Measurements from ENCODE around the gene RSPH4A. TPM values are rescaled to one million over a fixed set of nuclear protein-coding genes. Genes with fewer than 3 reads are reported as not detected.
"Not testable (repeated sequence)": the region's sequence is repeated elsewhere in the genome, so short reads cannot be mapped to it uniquely, and the experiment has no call there.

Gene RSPH4A
- total RNA-seq, 4 donors from 2014 or later = 0.51 to 15.9 (median 5.4) TPM

- no peak for DNase-seq
- TF ChIP-seq CTCF (IDR thresholded peaks at IDR 0.05) (no peak), POLR2A (IDR thresholded peaks at IDR 0.05) (no peak)
- Histone ChIP-seq H3K4me3 (no peak overlapping the region), H3K4me1 (no peaks in the 10 kb centered on the region), H3K27me3 (no peaks in the 10 kb centered on the region), H3K36me3 (no peaks in the 10 kb centered on the region), H3K9me3 (no peaks in the 10 kb centered on the region), H3K27ac (no peak overlapping the region)
- intact Hi-C loops (cut with DNase I; ENCODE audit: low total_unique reads) = no loop called here
These were observed 37.1 kb upstream of the RSPH4A start for GRCh38 chr6:116579143-116579542.

GRCh38 chr6:116580198-116580597, 36.1 kb upstream of the RSPH4A start:
- intact Hi-C loops (cut with DNase I; ENCODE audit: low total_unique reads) = no loop called here
- H3K27ac ChIP-seq = no peak overlapping the region
- no peaks in the 10 kb centered on the region for H3K36me3 ChIP-seq
- TF ChIP-seq CTCF (IDR thresholded peaks at IDR 0.05) (no peak), POLR2A (IDR thresholded peaks at IDR 0.05) (no peak)
- H3K4me1 ChIP-seq = no peaks in the 10 kb centered on the region
- H3K9me3 ChIP-seq = no peaks in the 10 kb centered on the region
- H3K4me3 ChIP-seq = no peak overlapping the region
- no peaks in the 10 kb centered on the region for H3K27me3 ChIP-seq
- DNase-seq = no peak

- TF ChIP-seq POLR2A (IDR thresholded peaks at IDR 0.05) (no peak), CTCF (IDR thresholded peaks at IDR 0.05) (no peak)
- H3K4me1 ChIP-seq = no peaks in the 10 kb centered on the region
- no peaks in the 10 kb centered on the region for H3K27me3 ChIP-seq
- H3K36me3 ChIP-seq = no peaks in the 10 kb centered on the region
- intact Hi-C loops (cut with DNase I; ENCODE audit: low total_unique reads) = no loop called here
- DNase-seq = no peak
- H3K9me3 ChIP-seq = no peaks in the 10 kb centered on the region
- no peak overlapping the region for H3K4me3 ChIP-seq
- no peak overlapping the region for H3K27ac ChIP-seq
These were observed 30.0 kb upstream of the RSPH4A start for GRCh38 chr6:116586276-116586675.

- H3K27me3 ChIP-seq = no peaks in the 10 kb centered on the region
- no peak for DNase-seq
- no peak overlapping the region for H3K4me3 ChIP-seq
- H3K27ac ChIP-seq = no peak overlapping the region
- H3K4me1 ChIP-seq = no peaks in the 10 kb centered on the region
- no peaks in the 10 kb centered on the region for H3K36me3 ChIP-seq
- TF ChIP-seq POLR2A (IDR thresholded peaks at IDR 0.05) = no peak
- TF ChIP-seq CTCF (IDR thresholded peaks at IDR 0.05) = no peak
- no peaks in the 10 kb centered on the region for H3K9me3 ChIP-seq
- intact Hi-C loops (cut with DNase I; ENCODE audit: low total_unique reads) = no loop called here
These were observed 29.5 kb upstream of the RSPH4A start for GRCh38 chr6:116586738-116587137.

- H3K27me3 ChIP-seq = no peaks in the 10 kb centered on the region
- TF ChIP-seq POLR2A (IDR thresholded peaks at IDR 0.05) = no peak
- no peaks in the 10 kb centered on the region for H3K9me3 ChIP-seq
- H3K27ac ChIP-seq = no peak overlapping the region
- no peak overlapping the region for H3K4me3 ChIP-seq
- H3K4me1 ChIP-seq = no peaks in the 10 kb centered on the region
- intact Hi-C loops (cut with DNase I; ENCODE audit: low total_unique reads) = no loop called here
- H3K36me3 ChIP-seq = no peaks in the 10 kb centered on the region
- no peak for DNase-seq
These were observed 21.0 kb upstream of the RSPH4A start for GRCh38 chr6:116595247-116595646.

GRCh38 chr6:116596815-116597214, 19.5 kb upstream of the RSPH4A start:
- DNase-seq = no peak
- no peaks in the 10 kb centered on the region for H3K9me3 ChIP-seq
- H3K36me3 ChIP-seq = no peaks in the 10 kb centered on the region
- TF ChIP-seq POLR2A (IDR thresholded peaks at IDR 0.05) = no peak
- no peak for TF ChIP-seq CTCF (IDR thresholded peaks at IDR 0.05)
- H3K27ac ChIP-seq = no peak overlapping the region
- H3K4me3 ChIP-seq = no peak overlapping the region
- no peaks in the 10 kb centered on the region for H3K27me3 ChIP-seq
- no peaks in the 10 kb centered on the region for H3K4me1 ChIP-seq
- intact Hi-C loops (cut with DNase I; ENCODE audit: low total_unique reads) = no loop called here

GRCh38 chr6:116603916-116604315, 12.4 kb upstream of the RSPH4A start:
- H3K9me3 ChIP-seq; DNase-seq; H3K4me3 ChIP-seq; H3K27me3 ChIP-seq; H3K36me3 ChIP-seq; H3K4me1 ChIP-seq; intact Hi-C loops (cut with DNase I; ENCODE audit: low total_unique reads); H3K27ac ChIP-seq: not testable (repeated sequence)

- H3K36me3 ChIP-seq; H3K27ac ChIP-seq; intact Hi-C loops (cut with DNase I; ENCODE audit: low total_unique reads); H3K27me3 ChIP-seq; H3K9me3 ChIP-seq; H3K4me3 ChIP-seq; H3K4me1 ChIP-seq; DNase-seq: not testable (repeated sequence)
These were observed 11.4 kb upstream of the RSPH4A start for GRCh38 chr6:116604868-116605267.
